Measurements from ENCODE around the gene PIM1. TPM values are rescaled to one million over a fixed set of nuclear protein-coding genes. Genes with fewer than 3 reads are reported as not detected.
"Not testable (repeated sequence)": the region's sequence is repeated elsewhere in the genome, so short reads cannot be mapped to it uniquely, and the experiment has no call there.

Gene PIM1
- total RNA-seq, 2 experiments from 2014 or later, result 24.7 to 31.4 TPM

GRCh38 chr6:37196451-37196850 is 26.5 kb downstream of the PIM1 start:
- H3K9me3 ChIP-seq (ENCODE audit: low read length); BruUV-seq (replicated peaks); H2AFZ ChIP-seq (ENCODE audit: low read length); H3K4me2 ChIP-seq (ENCODE audit: low read length); DNase-seq (ENCODE audit: low spot score); intact Hi-C loops (cut with micrococcal nuclease; ENCODE audit: unreplicated experiment); POLR2A ChIA-PET; H4K20me1 ChIP-seq (ENCODE audit: insufficient read depth, low read length); H3K4me1 ChIP-seq (ENCODE audit: insufficient read depth, low read length, poor library complexity, severe bottlenecking); H3K9me2 ChIP-seq (ENCODE audit: insufficient read depth, low read length); H3K27ac ChIP-seq (ENCODE audit: low read depth, low read length, poor library complexity, severe bottlenecking); CTCF ChIA-PET (ENCODE audit: unreplicated experiment); H3K4me3 ChIP-seq (ENCODE audit: low read depth, low read length, poor library complexity, severe bottlenecking); H3K36me3 ChIP-seq (ENCODE audit: insufficient read depth, low read length); H3K79me2 ChIP-seq (ENCODE audit: insufficient read depth, low read depth, low read length): not testable (repeated sequence)

- Histone ChIP-seq H3K9me3 (ENCODE audit: low read length) (no peaks in the 10 kb centered on the region), H4K20me1 (ENCODE audit: insufficient read depth, low read length) (no peaks in the 10 kb centered on the region), H3K36me3 (ENCODE audit: insufficient read depth, low read length) (no peaks in the 10 kb centered on the region), H3K27ac (ENCODE audit: low read depth, low read length, poor library complexity, severe bottlenecking) (no peak overlapping the region), H3K79me2 (ENCODE audit: insufficient read depth, low read depth, low read length) (no peaks in the 10 kb centered on the region), H3K4me1 (ENCODE audit: insufficient read depth, low read length, poor library complexity, severe bottlenecking) (no peaks in the 10 kb centered on the region), H3K4me3 (ENCODE audit: low read depth, low read length, poor library complexity, severe bottlenecking) (no peak overlapping the region), H2AFZ (ENCODE audit: low read length) (no peak overlapping the region), H3K9me2 (ENCODE audit: insufficient read depth, low read length) (no peaks in the 10 kb centered on the region), H3K4me2 (ENCODE audit: low read length) (no peak overlapping the region)
- TF ChIP-seq CTCF (conservative IDR thresholded peaks at IDR 0.05; ENCODE audit: low read length), result no peak
- no peak for TF ChIP-seq EZH2phosphoT487 (IDR thresholded peaks at IDR 0.05; ENCODE audit: borderline replicate concordance, low read depth, low read length)
- ChIA-PET POLR2A (interaction anchor here (0.6 kb wide), 1 partner anchor 125 kb away, joined by 4 read pairs; no protein-coding TSS in a partner anchor), CTCF (ENCODE audit: unreplicated experiment) (no interaction called here)
- intact Hi-C loops (cut with micrococcal nuclease; ENCODE audit: unreplicated experiment), result no loop called here
- DNase-seq (ENCODE audit: low spot score), result no peak
- BruUV-seq (replicated peaks), result no TSS peak
Measured at GRCh38 chr6:37200085-37200484, 30.1 kb downstream of the PIM1 start.

- intact Hi-C loops (cut with micrococcal nuclease; ENCODE audit: unreplicated experiment), result no loop called here
- H3K4me1 ChIP-seq (ENCODE audit: insufficient read depth, low read length, poor library complexity, severe bottlenecking), result no peaks in the 10 kb centered on the region
- no peak for DNase-seq (ENCODE audit: low spot score)
- H2AFZ ChIP-seq (ENCODE audit: low read length), result no peak overlapping the region
- H3K79me2 ChIP-seq (ENCODE audit: insufficient read depth, low read depth, low read length), result no peaks in the 10 kb centered on the region
- no peaks in the 10 kb centered on the region for H3K9me2 ChIP-seq (ENCODE audit: insufficient read depth, low read length)
- TF ChIP-seq CTCF (conservative IDR thresholded peaks at IDR 0.05; ENCODE audit: low read length) (no peak), EZH2phosphoT487 (IDR thresholded peaks at IDR 0.05; ENCODE audit: borderline replicate concordance, low read depth, low read length) (no peak)
- no TSS peak for BruUV-seq (replicated peaks)
- no peak overlapping the region for H3K27ac ChIP-seq (ENCODE audit: low read depth, low read length, poor library complexity, severe bottlenecking)
- no peaks in the 10 kb centered on the region for H3K36me3 ChIP-seq (ENCODE audit: insufficient read depth, low read length)
- no peak overlapping the region for H3K4me2 ChIP-seq (ENCODE audit: low read length)
- CTCF ChIA-PET (ENCODE audit: unreplicated experiment), result interaction anchor here (0.8 kb wide), 1 partner anchor 150 kb away, joined by 3 read pairs; no protein-coding TSS in a partner anchor
- no peaks in the 10 kb centered on the region for H3K9me3 ChIP-seq (ENCODE audit: low read length)
- POLR2A ChIA-PET, result no interaction called here
- H4K20me1 ChIP-seq (ENCODE audit: insufficient read depth, low read length), result no peaks in the 10 kb centered on the region
- H3K4me3 ChIP-seq (ENCODE audit: low read depth, low read length, poor library complexity, severe bottlenecking), result no peak overlapping the region
Measured at GRCh38 chr6:37201726-37202125, 31.8 kb downstream of the PIM1 start.
